ENCODE data around the gene GPX8.

- TF ChIP-seq CTCF (conservative IDR thresholded peaks at IDR 0.05; ENCODE audit: low read depth, low read length), result no peak
- TF ChIP-seq USF2 (IDR thresholded peaks at IDR 0.05; ENCODE audit: low read depth, low read length), result no peak
- no peak for TF ChIP-seq CEBPB (IDR thresholded peaks at IDR 0.05; ENCODE audit: low read depth, low read length)
- TF ChIP-seq POLR2A (IDR thresholded peaks at IDR 0.05; ENCODE audit: low read depth, low read length), result no peak
- TF ChIP-seq RFX5 (IDR thresholded peaks at IDR 0.05; ENCODE audit: low read depth, low read length), result no peak
- TF ChIP-seq SMC3 (IDR thresholded peaks at IDR 0.05; ENCODE audit: low read depth, low read length), result no peak
- no peak for TF ChIP-seq CHD1 (IDR thresholded peaks at IDR 0.05; ENCODE audit: low read depth, low read length)
- TF ChIP-seq RAD21 (IDR thresholded peaks at IDR 0.05; ENCODE audit: low read length), result no peak
- no peak for TF ChIP-seq MXI1 (IDR thresholded peaks at IDR 0.05; ENCODE audit: borderline replicate concordance, low read depth, low read length)
Measured at GRCh38 chr5:55146080-55146479, 13.9 kb upstream of the GPX8 start.

Measured in IMR-90 (cell line).